IMR-90 (cell line): ENCODE measurements around the gene BCAS3.

Experiments
- MAFK ChIP-seq: IDR thresholded peaks from 2 replicates; pipeline ENCODE4 v1.6.1; 2012; ENCODE audit warnings: low read depth, low read length, improper control_type of control experiment
- POLR2A ChIP-seq: IDR thresholded peaks from 2 replicates; pipeline ENCODE4 v1.6.1; 2012; ENCODE audit warnings: mild to moderate bottlenecking, low read depth, low read length
- RAD21 ChIP-seq: IDR thresholded peaks from 2 replicates; pipeline ENCODE4 v1.6.1; 2012; ENCODE audit warnings: low read length, improper control_type of control experiment
- RCOR1 ChIP-seq: IDR thresholded peaks from 2 replicates; pipeline ENCODE4 v1.6.1; 2012; ENCODE audit warnings: mild to moderate bottlenecking, low read length, improper control_type of control experiment; ENCODE audit not compliant: insufficient replicate concordance
- TF ChIP-seq, protein P1 (sequence below): conservative IDR thresholded peaks from 2 replicates; pipeline ENCODE4 v1.5.1; 2012; ENCODE audit warnings: mild to moderate bottlenecking, low read depth, low read length, improper control_type of control experiment

DNA sequence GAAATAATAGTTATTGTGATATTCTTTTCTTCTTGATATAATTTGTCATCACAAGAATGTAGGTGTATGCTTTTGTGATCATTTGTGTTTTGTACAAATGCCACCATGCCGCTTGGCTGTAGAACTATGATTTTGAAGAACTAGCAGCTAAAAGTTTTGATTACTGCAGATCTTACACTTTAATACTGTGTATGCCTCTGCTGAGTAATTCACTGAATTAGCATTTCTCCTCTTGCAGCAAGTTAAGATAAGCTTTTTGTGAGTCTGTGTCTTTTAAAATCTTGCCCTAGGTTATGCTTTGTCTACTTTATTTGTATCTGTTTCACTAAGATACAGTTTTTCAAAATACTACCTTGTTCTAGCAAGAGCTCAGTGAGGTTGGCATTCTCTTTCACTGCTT lies 395.5 kb downstream of the BCAS3 start:
- TF ChIP-seq, protein P1, sequence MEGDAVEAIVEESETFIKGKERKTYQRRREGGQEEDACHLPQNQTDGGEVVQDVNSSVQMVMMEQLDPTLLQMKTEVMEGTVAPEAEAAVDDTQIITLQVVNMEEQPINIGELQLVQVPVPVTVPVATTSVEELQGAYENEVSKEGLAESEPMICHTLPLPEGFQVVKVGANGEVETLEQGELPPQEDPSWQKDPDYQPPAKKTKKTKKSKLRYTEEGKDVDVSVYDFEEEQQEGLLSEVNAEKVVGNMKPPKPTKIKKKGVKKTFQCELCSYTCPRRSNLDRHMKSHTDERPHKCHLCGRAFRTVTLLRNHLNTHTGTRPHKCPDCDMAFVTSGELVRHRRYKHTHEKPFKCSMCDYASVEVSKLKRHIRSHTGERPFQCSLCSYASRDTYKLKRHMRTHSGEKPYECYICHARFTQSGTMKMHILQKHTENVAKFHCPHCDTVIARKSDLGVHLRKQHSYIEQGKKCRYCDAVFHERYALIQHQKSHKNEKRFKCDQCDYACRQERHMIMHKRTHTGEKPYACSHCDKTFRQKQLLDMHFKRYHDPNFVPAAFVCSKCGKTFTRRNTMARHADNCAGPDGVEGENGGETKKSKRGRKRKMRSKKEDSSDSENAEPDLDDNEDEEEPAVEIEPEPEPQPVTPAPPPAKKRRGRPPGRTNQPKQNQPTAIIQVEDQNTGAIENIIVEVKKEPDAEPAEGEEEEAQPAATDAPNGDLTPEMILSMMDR = no peak
- TF ChIP-seq POLR2A (no peak), RAD21 (no peak), MAFK (no peak), RCOR1 (no peak)
